Mesendoderm (in vitro differentiated cells): ENCODE measurements around the gene MTMR1.

Source experiments
- DNase-seq: peaks from one replicate; pipeline ENCODE4 v3.0.0; 2013
- H2AK5ac ChIP-seq: 2 replicates; pipeline ENCODE4 v1.6.1; 2013; ENCODE audit warnings: low read length, inconsistent platforms
- H2BK120ac ChIP-seq: 2 replicates; pipeline ENCODE4 v1.6.1; 2013; ENCODE audit warnings: low read depth, mild to moderate bottlenecking, low read length, moderate library complexity, mixed read lengths
- H2BK15ac ChIP-seq: replicated peaks from 2 replicates; pipeline ENCODE4 v1.6.1; 2013; ENCODE audit warnings: low read depth, mild to moderate bottlenecking, moderate library complexity
- H2BK5ac ChIP-seq: 2 replicates; pipeline ENCODE4 v1.6.1; 2013; ENCODE audit warnings: low read length, inconsistent platforms
- H3K18ac ChIP-seq: 2 replicates; pipeline ENCODE4 v1.6.1; 2013; ENCODE audit warnings: mild to moderate bottlenecking, low read length, mixed read lengths
- H3K23ac ChIP-seq: one replicate; pipeline ENCODE4 v1.6.1; 2013; ENCODE audit warnings: low read length
- H3K27ac ChIP-seq: 2 replicates; pipeline ENCODE4 v1.5.1; 2013; ENCODE audit warnings: low read depth, mild to moderate bottlenecking, inconsistent platforms, low read length, moderate library complexity
- H3K27me3 ChIP-seq: 2 replicates; pipeline ENCODE4 v1.6.1; 2013; ENCODE audit warnings: low read length, control low read depth, mild to moderate bottlenecking, inconsistent platforms; ENCODE audit not compliant: insufficient read depth, poor library complexity
- H3K36me3 ChIP-seq: 2 replicates; pipeline ENCODE4 v1.6.1; 2013; ENCODE audit warnings: low read length, inconsistent platforms; ENCODE audit not compliant: control insufficient read depth, insufficient read depth
- H3K4ac ChIP-seq: one replicate; pipeline ENCODE4 v1.6.1; 2013; ENCODE audit warnings: low read depth, mild to moderate bottlenecking, low read length, moderate library complexity
- H3K4me1 ChIP-seq: 2 replicates; pipeline ENCODE4 v1.6.1; 2013; ENCODE audit warnings: low read depth, low read length, inconsistent platforms; ENCODE audit not compliant: control insufficient read depth
- H3K4me2 ChIP-seq: 2 replicates; pipeline ENCODE4 v1.6.1; 2013; ENCODE audit warnings: low read length
- H3K4me3 ChIP-seq: 2 replicates; pipeline ENCODE4 v1.5.1; 2013; ENCODE audit warnings: mild to moderate bottlenecking, low read length
- H3K56ac ChIP-seq: one replicate; pipeline ENCODE4 v1.6.1; 2013; ENCODE audit warnings: low read length
- H3K79me1 ChIP-seq: 2 replicates; pipeline ENCODE4 v1.6.1; 2013; ENCODE audit warnings: low read length, inconsistent platforms
- H3K79me2 ChIP-seq: 2 replicates; pipeline ENCODE4 v1.6.1; 2013; ENCODE audit warnings: mild to moderate bottlenecking, low read length; ENCODE audit not compliant: control insufficient read depth, insufficient read depth
- H3K9ac ChIP-seq: 2 replicates; pipeline ENCODE4 v1.6.1; 2013; ENCODE audit warnings: low read length, inconsistent platforms
- H4K5ac ChIP-seq: one replicate; pipeline ENCODE4 v1.6.1; 2013; ENCODE audit warnings: low read length
- H4K8ac ChIP-seq: one replicate; pipeline ENCODE4 v1.6.1; 2013; ENCODE audit warnings: low read depth, mild to moderate bottlenecking, control low read depth, low read length, moderate library complexity
- WGBS: extraction: QIAGEN DNeasy Blood & Tissue Kit; methylation state at CpG from one replicate; pipeline ENCODE4 v1.1.7; 2013; ENCODE audit warnings: low lambda C conversion rate, missing lambda C conversion rate; ENCODE audit not compliant: insufficient coverage; ENCODE audit errors: extremely low coverage; 5-methylcytosine and 5-hydroxymethylcytosine counted together

MTMR1 gene

GRCh38 chrX:150768132-150768485 is 74.9 kb downstream of the MTMR1 start:
- no peaks in the 10 kb centered on the region for H3K36me3 ChIP-seq
- no peak overlapping the region for H2BK120ac ChIP-seq
- H2AK5ac ChIP-seq, result no peak overlapping the region
- H3K56ac ChIP-seq, result no peak overlapping the region
- no peak overlapping the region for H4K8ac ChIP-seq
- H3K4ac ChIP-seq, result no peak overlapping the region
- no peak overlapping the region for H3K9ac ChIP-seq
- WGBS, result no CpG with 5 or more reads among the region's 10 CpGs
- H3K23ac ChIP-seq, result no peak overlapping the region
- no peak overlapping the region for H2BK5ac ChIP-seq
- no peaks in the 10 kb centered on the region for H3K79me1 ChIP-seq
- H3K4me3 ChIP-seq, result no peak overlapping the region
- H3K18ac ChIP-seq, result no peak overlapping the region
- no peak overlapping the region for H2BK15ac ChIP-seq
- H3K4me1 ChIP-seq, result no peaks in the 10 kb centered on the region
- no peak overlapping the region for H3K27ac ChIP-seq
- H3K4me2 ChIP-seq, result no peak overlapping the region
- H3K27me3 ChIP-seq, result no peaks in the 10 kb centered on the region
- H4K5ac ChIP-seq, result no peak overlapping the region
- DNase-seq, result no peak
- no peaks in the 10 kb centered on the region for H3K79me2 ChIP-seq

- Histone ChIP-seq H3K36me3 (no peaks in the 10 kb centered on the region), H3K9ac (no peak overlapping the region), H2BK15ac (no peak overlapping the region), H3K18ac (no peak overlapping the region), H3K4me2 (no peak overlapping the region), H3K27ac (no peak overlapping the region), H4K8ac (no peak overlapping the region), H2BK120ac (no peak overlapping the region), H3K79me1 (no peaks in the 10 kb centered on the region), H3K79me2 (no peaks in the 10 kb centered on the region), H3K4ac (no peak overlapping the region), H3K56ac (no peak overlapping the region), H2BK5ac (no peak overlapping the region), H3K27me3 (no peaks in the 10 kb centered on the region), H2AK5ac (no peak overlapping the region), H3K4me3 (no peak overlapping the region), H3K23ac (no peak overlapping the region), H3K4me1 (no peaks in the 10 kb centered on the region), H4K5ac (no peak overlapping the region)
- no peak for DNase-seq
- WGBS, result no CpG with 5 or more reads among the region's 19 CpGs
Measured at GRCh38 chrX:150768580-150769190, 75.5 kb downstream of the MTMR1 start.

- no peaks in the 10 kb centered on the region for H3K27me3 ChIP-seq
- no peak overlapping the region for H2BK5ac ChIP-seq
- no peak for DNase-seq
- no peaks in the 10 kb centered on the region for H3K79me1 ChIP-seq
- no peak overlapping the region for H2BK15ac ChIP-seq
- no CpG with 5 or more reads among the region's 13 CpGs for WGBS
- no peak overlapping the region for H3K4me3 ChIP-seq
- H2AK5ac ChIP-seq, result no peak overlapping the region
- H3K27ac ChIP-seq, result no peak overlapping the region
- no peak overlapping the region for H4K8ac ChIP-seq
- H3K23ac ChIP-seq, result no peak overlapping the region
- no peaks in the 10 kb centered on the region for H3K79me2 ChIP-seq
- no peak overlapping the region for H2BK120ac ChIP-seq
- H3K18ac ChIP-seq, result no peak overlapping the region
- no peak overlapping the region for H4K5ac ChIP-seq
- no peaks in the 10 kb centered on the region for H3K36me3 ChIP-seq
- no peak overlapping the region for H3K56ac ChIP-seq
- H3K4ac ChIP-seq, result no peak overlapping the region
- H3K9ac ChIP-seq, result no peak overlapping the region
- no peaks in the 10 kb centered on the region for H3K4me1 ChIP-seq
- no peak overlapping the region for H3K4me2 ChIP-seq
Measured at GRCh38 chrX:150769408-150769807, 76.2 kb downstream of the MTMR1 start.

DNA sequence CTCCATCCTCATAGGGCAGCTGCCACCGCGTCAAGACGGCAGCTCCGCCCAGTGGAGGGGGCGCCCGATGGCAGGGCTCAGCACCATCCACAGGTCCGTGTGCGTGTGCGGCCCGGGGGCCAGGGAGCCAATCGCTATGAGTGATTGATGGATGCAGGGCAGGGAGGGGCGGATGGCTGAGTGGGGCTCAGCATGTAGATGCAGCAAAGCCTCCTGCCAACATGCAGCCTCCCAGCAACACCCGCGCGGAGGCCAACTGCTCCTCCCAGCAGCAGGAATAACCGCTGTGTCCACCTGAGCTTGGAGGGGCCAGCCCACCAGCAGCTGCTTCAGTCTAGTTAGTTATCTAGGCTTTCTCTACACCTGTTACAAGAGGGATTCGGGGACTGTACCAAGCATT is 77.4 kb downstream of the MTMR1 start:
- Histone ChIP-seq H3K4me1 (no peaks in the 10 kb centered on the region), H2AK5ac (no peak overlapping the region), H3K27me3 (no peaks in the 10 kb centered on the region), H3K4ac (no peak overlapping the region), H3K4me3 (no peak overlapping the region), H3K36me3 (no peaks in the 10 kb centered on the region), H3K56ac (no peak overlapping the region), H3K18ac (no peak overlapping the region), H3K79me2 (no peaks in the 10 kb centered on the region), H2BK120ac (no peak overlapping the region), H3K9ac (no peak overlapping the region), H4K8ac (no peak overlapping the region), H3K23ac (no peak overlapping the region), H3K27ac (no peak overlapping the region), H3K4me2 (no peak overlapping the region), H3K79me1 (no peaks in the 10 kb centered on the region), H4K5ac (no peak overlapping the region), H2BK15ac (no peak overlapping the region), H2BK5ac (no peak overlapping the region)
- no peak for DNase-seq
- no CpG with 5 or more reads among the region's 17 CpGs for WGBS

DNA sequence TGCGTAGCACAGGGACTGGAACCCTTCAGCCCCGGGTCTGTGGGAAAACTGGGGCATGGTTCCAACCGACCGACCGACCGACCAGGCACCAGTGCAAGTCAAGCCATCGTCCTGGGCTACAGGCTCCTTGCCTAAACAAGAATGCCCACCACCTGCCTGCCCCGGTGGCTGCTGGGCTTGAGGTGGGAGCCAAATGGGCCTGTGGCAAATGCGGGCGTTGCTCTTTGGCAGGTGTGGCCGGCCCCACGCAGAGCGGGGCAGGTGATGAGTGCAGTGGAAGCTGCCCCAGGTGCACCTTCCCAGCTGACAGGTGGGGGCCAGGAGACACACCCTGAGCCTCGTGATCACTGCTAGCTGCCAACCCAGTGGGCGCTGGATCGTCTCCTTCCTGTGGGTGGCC is 77.9 kb downstream of the MTMR1 start:
- Histone ChIP-seq H3K79me1 (no peaks in the 10 kb centered on the region), H2BK5ac (no peak overlapping the region), H3K27ac (no peak overlapping the region), H3K56ac (no peak overlapping the region), H3K4me2 (no peak overlapping the region), H3K79me2 (no peaks in the 10 kb centered on the region), H3K4me3 (no peak overlapping the region), H3K27me3 (no peaks in the 10 kb centered on the region), H3K23ac (no peak overlapping the region), H4K8ac (no peak overlapping the region), H3K4ac (no peak overlapping the region), H2BK120ac (no peak overlapping the region), H4K5ac (no peak overlapping the region), H2BK15ac (no peak overlapping the region), H3K4me1 (no peaks in the 10 kb centered on the region), H3K36me3 (no peaks in the 10 kb centered on the region), H3K18ac (no peak overlapping the region), H2AK5ac (no peak overlapping the region), H3K9ac (no peak overlapping the region)
- no peak for DNase-seq
- WGBS, result no CpG with 5 or more reads among the region's 16 CpGs
